ENCODE results near the gene ZNF91.
"Not testable (repeated sequence)": the region's sequence is repeated elsewhere in the genome, so short reads cannot be mapped to it uniquely, and the experiment has no call there.

ZNF91 gene

GRCh38 chr19:23399443-23399842 lies 4.2 kb upstream of the ZNF91 start:
- H3K4me3 ChIP-seq (ENCODE audit: low read depth, low read length) = no peak overlapping the region

GRCh38 chr19:23395722-23396117 lies 449 bp upstream of the ZNF91 start:
- H3K4me3 ChIP-seq (ENCODE audit: low read depth, low read length) = not testable (repeated sequence)

DNA sequence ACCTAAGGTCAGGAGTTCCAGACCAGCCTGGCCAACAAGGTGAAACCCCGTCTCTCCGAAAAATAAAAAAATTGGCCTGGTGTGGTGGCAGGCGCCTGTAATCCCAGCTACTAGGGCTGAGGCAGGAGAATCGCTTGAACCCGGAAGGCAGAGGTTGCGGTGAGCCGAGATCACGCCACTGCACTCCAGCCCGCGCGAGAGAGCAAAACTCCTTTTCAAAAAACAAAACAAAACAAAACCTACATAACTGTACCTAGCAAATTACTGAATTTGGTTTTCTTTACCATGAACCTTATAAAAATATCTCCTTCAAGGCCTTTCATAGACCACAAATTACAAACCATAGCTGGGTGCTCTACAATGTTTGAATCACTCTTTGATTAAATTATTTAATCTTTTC lies 760 bp downstream of the ZNF91 start:
- peak overlapping the region; percentile 96 for H3K4me3 ChIP-seq (ENCODE audit: low read depth, low read length)

GRCh38 chr19:23393121-23393520 lies 2.1 kb downstream of the ZNF91 start:
- H3K4me3 ChIP-seq (ENCODE audit: low read depth, low read length) = no peak overlapping the region

GRCh38 chr19:23391236-23391635 lies 4.0 kb downstream of the ZNF91 start:
- no peak overlapping the region for H3K4me3 ChIP-seq (ENCODE audit: low read depth, low read length)

DNA sequence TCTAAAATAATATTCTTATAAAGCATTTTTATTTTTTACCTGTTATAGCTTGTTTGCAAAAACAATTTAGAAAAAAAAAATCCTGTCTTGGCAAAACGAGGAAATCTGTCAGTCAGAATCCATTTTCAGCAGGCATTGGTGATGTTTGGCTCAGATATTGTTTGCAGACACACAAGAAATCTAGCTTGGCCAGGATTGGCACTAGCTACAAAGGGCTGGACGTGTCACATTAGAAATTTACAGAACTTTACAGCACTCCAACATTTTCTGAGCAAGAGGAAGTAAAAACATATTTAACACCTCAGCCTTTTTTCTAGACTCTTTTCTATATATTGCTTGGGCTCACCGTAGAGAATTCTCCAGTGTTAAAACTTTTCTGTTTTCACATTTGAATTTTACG lies 9.9 kb downstream of the ZNF91 start:
- H3K4me3 ChIP-seq (ENCODE audit: low read depth, low read length) = no peak overlapping the region

DNA sequence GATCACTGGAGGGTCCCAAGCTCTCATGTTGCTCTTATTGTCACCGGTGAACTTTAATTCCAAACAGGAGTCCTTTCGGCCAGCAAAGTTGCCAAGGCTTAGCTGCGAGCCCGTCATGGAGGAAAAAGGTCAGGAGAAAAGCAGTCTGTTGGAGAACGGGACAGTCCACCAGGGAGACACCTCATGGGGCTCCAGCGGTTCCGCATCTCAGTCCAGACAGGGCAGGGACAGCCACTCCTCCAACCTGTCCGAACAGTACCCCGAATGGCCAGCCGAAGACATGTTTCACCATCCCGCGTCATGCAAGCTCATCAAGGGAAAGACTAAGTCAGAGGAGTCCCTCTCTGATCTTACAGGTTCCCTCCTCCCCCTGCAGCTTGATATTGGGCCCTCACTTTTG lies 10.4 kb downstream of the ZNF91 start:
- H3K4me3 ChIP-seq (ENCODE audit: low read depth, low read length) = no peak overlapping the region

DNA sequence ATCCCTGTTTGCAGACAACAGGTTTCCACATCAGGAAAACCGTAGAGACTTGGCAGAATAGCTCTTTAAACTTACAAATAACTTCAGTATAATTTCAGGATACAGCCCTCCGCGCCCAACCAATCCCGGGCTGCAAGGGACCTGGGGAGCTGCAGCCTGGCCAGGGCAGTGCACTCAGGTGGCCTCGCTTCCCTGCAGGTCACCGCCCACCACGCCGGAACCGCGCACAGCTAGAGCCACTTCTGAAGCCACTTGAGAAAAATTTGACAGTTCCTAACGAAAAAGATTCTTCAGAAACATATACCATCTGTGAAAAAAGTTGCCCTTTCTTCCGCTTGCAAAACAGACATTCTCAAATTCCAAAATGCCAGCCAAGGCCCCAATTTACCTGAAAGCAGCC lies 11.1 kb downstream of the ZNF91 start:
- no peak overlapping the region for H3K4me3 ChIP-seq (ENCODE audit: low read depth, low read length)

DNA sequence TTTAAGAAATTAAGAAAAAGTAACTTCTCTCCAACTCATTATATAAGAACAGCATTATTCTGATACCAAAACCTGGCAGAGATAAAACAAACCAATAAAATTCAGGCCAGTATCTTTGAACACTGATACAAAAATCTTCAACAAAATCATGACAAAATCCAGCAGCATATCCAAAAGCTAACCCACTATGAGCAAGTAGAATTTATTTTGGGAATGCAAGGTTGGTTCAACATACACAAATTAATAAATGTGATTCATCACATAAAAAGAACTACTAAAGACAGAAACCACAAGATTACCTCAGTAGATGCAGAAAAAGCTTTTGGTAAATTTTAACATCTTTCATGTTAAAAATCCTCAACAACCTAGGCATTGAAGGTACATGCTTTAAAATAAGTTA lies 12.3 kb downstream of the ZNF91 start:
- no peak overlapping the region for H3K4me3 ChIP-seq (ENCODE audit: low read depth, low read length)

GRCh38 chr19:23381114-23381513 lies 14.2 kb downstream of the ZNF91 start:
- no peak overlapping the region for H3K4me3 ChIP-seq (ENCODE audit: low read depth, low read length)

- H3K4me3 ChIP-seq (ENCODE audit: low read depth, low read length) = not testable (repeated sequence)
Observed at GRCh38 chr19:23379671-23380070, 15.6 kb downstream of the ZNF91 start.

GRCh38 chr19:23378948-23379347 lies 16.3 kb downstream of the ZNF91 start:
- H3K4me3 ChIP-seq (ENCODE audit: low read depth, low read length) = no peak overlapping the region

GRCh38 chr19:23377276-23377675 lies 18.0 kb downstream of the ZNF91 start:
- H3K4me3 ChIP-seq (ENCODE audit: low read depth, low read length) = no peak overlapping the region

DNA sequence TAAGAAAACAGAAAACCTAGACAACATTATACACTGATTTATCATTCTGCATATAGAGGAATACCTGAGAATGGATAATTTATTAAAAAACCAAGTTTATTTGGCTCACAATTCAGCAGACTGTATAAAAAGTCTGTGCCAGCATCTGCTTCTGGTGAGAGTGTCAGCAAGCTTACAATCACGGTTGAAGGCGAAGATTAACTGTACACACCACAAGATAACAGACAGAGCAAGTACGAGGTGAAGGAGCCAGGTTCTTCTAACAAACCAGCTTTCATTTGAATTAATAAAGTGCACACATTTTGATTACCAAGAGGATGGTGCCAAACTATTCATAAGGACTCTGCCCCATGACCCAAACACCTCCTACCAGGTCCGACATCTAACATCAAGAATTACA lies 28.8 kb downstream of the ZNF91 start:
- H3K4me3 ChIP-seq (ENCODE audit: low read depth, low read length) = no peak overlapping the region

GRCh38 chr19:23366031-23366430 lies 29.2 kb downstream of the ZNF91 start:
- not testable (repeated sequence) for H3K4me3 ChIP-seq (ENCODE audit: low read depth, low read length)

DNA sequence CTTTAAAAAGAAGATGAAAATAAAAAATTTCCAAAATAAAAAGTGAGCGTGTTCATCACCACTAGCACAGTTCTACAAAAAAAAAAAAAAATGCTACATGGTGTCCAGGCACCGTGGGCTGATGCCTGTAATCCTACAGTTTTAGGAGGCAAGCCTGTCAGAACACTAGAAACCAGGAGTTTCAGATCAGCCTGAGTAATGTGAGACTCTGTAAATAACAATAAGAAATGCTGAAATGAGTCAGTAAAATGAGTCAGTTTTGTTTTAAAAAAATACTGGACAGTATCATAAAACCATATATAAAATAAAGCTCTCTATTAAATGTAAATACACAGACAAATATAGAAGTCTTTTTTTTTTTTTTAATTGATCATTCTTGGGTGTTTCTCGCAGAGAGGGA lies 30.0 kb downstream of the ZNF91 start:
- no peak overlapping the region for H3K4me3 ChIP-seq (ENCODE audit: low read depth, low read length)

- not testable (repeated sequence) for H3K4me3 ChIP-seq (ENCODE audit: low read depth, low read length)
Observed at GRCh38 chr19:23361843-23362242, 33.4 kb downstream of the ZNF91 start.

- no peak overlapping the region for H3K4me3 ChIP-seq (ENCODE audit: low read depth, low read length)
Observed at GRCh38 chr19:23351806-23352205, 43.5 kb downstream of the ZNF91 start.

DNA sequence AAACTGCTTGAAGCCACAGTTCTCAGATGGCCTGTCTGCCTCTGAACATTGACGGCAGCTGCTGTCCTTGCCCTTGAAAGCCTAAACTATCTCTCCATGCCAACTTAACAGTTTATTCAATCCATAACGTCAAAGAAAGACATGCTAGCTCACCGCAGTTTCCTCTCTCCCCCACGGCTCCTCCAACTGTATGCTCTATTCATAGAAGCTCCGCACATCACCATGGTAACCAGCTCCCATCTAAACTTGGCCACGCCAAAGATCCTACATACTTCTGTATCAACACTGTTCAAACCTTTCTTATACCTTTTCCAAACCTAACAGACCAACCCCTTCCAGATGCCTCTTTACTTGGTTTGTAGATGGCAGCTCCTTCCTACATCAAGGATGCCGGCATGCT lies 48.6 kb downstream of the ZNF91 start:
- H3K4me3 ChIP-seq (ENCODE audit: low read depth, low read length) = no peak overlapping the region

DNA sequence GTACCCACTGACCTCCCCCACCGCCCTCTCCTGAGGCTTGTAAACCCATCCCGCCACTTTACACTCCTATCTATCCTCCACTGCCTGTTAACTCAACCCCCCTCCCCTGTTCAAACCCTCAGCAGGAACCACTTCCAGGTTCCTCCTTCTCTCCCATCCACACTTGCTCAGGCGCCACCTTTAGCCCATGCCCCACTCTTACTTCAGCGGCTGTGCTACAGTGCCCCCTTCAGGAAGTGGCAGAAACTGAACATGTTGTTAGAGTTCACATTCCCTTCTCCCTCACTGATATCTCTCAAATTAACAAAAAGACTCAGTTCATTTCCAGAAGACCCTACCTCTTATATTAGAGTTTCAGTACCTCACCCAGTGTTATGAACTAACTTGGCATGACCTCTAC lies 49.4 kb downstream of the ZNF91 start:
- H3K4me3 ChIP-seq (ENCODE audit: low read depth, low read length) = no peak overlapping the region

DNA sequence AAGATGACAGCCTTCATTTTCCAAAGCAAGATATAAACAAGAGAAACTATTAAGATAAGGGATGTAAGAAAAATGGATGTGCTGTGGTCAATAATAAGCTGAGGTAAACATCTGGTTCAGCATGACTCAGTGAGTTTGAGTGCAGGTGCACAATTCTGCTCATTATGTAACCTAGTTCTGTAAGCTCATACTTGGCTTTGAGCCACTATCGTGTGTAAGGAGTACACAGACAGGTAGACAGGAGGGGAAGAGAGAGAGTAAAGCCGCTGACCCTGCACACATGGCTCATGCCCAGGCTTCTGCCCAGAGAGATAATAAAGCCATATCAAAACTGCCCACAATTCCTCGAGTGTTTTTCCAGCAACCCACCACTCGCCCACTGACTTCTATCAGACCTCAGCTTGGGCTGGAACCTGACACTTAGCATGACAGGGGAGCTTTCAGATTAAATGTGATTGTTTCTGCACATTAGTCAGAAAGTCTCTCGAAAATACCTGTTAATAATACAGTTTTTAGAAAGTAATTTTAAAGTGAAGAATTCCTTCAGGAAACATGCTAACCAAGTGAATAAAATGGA lies 51.7 kb downstream of the ZNF91 start:
- H3K4me3 ChIP-seq (ENCODE audit: low read depth, low read length) = no peak overlapping the region

DNA sequence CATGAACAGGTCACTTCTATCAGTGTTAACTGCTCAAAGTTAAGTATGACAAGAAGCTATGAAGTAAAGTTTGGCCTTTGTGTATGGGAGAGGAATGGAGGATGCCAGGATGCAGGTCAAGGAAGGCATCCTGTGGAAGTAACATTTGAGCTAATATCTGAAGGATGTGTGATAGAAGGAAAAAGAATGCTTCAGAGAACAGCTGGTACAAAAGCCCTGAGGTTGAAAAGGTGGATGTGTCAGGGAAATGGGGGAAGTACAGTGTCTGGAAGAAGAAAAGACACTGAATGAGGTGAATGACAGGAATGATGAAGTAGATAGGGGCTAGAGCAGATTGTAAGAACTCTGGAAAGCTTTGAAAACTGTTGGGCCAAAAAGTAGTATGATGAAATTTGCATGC lies 67.1 kb downstream of the ZNF91 start:
- H3K4me3 ChIP-seq (ENCODE audit: low read depth, low read length) = no peak overlapping the region

DNA sequence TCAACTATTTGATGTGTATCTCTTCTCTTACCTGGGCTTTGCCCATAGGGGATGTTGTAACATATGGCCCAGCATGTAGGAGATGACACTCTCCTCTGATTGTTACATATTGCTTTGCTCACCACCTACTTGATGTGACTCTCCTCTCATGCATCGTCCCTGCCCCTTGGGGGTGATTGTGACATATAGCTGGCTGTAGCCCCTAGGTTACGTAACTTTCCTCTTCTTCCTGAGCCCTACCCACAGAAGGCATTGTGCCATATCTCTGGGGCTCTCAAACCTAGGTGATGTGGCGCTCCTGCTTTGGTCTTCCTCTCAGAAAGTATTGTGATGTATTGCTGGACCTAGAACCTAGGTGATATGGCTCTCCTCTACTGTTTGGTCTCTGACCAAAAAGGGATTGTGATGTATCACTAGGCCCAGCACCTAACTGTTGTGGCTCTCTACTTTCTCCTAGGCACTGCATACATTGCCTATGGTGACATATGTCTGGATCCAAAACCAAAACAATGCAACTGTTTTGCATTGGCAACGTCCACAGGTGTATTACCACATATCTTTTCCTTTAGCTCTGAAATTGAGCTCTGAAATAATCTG lies 73.2 kb downstream of the ZNF91 start:
- no peak overlapping the region for H3K4me3 ChIP-seq (ENCODE audit: low read depth, low read length)

Measured in iPS-11a (cell line).